Measurements from ENCODE around the gene CTNNBL1. TPM values are rescaled to one million over a fixed set of nuclear protein-coding genes. Genes with fewer than 3 reads are reported as not detected.
"Not testable (repeated sequence)": the region's sequence is repeated elsewhere in the genome, so short reads cannot be mapped to it uniquely, and the experiment has no call there.

Gene CTNNBL1
- total and polyA plus RNA-seq, 7 donors = 26.7 to 44.0 (median 37.9) TPM

- Histone ChIP-seq H3K4me3 (no peak overlapping the region), H3K27me3 (ENCODE audit: insufficient read depth in 3 of 3, low read length in 2 of 3) (peaks cover 0 to 40% (median 1%) of the 10 kb centered on the region in 3 donors), H3K9me3 (no peaks in the 10 kb centered on the region), H3K27ac (no peak overlapping the region), H3K36me3 (ENCODE audit: insufficient read depth in 1 of 2, low read depth in 1 of 2) (no peaks in the 10 kb centered on the region), H3K4me1 (no peaks in the 10 kb centered on the region)
- DNase-seq = no peak
- ATAC-seq = no peak
- intact Hi-C loops (cut with DNase I) = no loop called here
- TF ChIP-seq, protein P1, sequence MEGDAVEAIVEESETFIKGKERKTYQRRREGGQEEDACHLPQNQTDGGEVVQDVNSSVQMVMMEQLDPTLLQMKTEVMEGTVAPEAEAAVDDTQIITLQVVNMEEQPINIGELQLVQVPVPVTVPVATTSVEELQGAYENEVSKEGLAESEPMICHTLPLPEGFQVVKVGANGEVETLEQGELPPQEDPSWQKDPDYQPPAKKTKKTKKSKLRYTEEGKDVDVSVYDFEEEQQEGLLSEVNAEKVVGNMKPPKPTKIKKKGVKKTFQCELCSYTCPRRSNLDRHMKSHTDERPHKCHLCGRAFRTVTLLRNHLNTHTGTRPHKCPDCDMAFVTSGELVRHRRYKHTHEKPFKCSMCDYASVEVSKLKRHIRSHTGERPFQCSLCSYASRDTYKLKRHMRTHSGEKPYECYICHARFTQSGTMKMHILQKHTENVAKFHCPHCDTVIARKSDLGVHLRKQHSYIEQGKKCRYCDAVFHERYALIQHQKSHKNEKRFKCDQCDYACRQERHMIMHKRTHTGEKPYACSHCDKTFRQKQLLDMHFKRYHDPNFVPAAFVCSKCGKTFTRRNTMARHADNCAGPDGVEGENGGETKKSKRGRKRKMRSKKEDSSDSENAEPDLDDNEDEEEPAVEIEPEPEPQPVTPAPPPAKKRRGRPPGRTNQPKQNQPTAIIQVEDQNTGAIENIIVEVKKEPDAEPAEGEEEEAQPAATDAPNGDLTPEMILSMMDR (IDR thresholded peaks at IDR 0.05) = no peak
- 57 to 62% (median 59%) methylated on average over 10 of the region's 10 CpGs for WGBS, 3 donors
Measured at GRCh38 chr20:37681384-37682112, 12.3 kb upstream of the CTNNBL1 start.

DNA sequence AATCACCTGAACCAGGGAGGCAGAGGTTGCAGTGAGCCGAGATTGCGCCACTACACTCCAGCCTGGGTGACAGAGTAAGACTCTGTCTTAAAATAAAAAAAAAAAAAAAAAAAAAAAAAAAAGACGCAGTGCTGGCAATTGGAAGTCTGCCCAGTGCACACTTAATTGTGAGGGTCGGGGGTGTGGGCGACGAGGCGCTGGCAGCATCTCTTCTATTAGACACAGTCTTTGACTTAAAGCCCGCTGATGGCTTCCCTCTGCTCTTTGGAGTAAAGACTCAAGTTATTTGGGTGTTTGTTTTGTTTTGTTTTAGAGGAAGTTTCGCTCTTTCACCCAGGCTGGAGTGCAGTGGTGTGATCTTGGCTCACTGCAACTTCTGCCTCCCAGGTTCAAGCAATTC, 10.7 kb upstream of the CTNNBL1 start:
- WGBS, 3 donors = 44 to 58% (median 55%) methylated on average over 8 to 9 of the region's 9 CpGs
- intact Hi-C loops (cut with DNase I); DNase-seq; H3K36me3 ChIP-seq (ENCODE audit: insufficient read depth in 1 of 2, low read depth in 1 of 2); H3K9me3 ChIP-seq; ATAC-seq; H3K27ac ChIP-seq; H3K4me3 ChIP-seq; H3K4me1 ChIP-seq: not testable (repeated sequence)
- H3K27me3 ChIP-seq (ENCODE audit: insufficient read depth in 3 of 3, low read length in 2 of 3) = peaks cover 0 to 41% (median 1%) of the 10 kb centered on the region in 3 donors

DNA sequence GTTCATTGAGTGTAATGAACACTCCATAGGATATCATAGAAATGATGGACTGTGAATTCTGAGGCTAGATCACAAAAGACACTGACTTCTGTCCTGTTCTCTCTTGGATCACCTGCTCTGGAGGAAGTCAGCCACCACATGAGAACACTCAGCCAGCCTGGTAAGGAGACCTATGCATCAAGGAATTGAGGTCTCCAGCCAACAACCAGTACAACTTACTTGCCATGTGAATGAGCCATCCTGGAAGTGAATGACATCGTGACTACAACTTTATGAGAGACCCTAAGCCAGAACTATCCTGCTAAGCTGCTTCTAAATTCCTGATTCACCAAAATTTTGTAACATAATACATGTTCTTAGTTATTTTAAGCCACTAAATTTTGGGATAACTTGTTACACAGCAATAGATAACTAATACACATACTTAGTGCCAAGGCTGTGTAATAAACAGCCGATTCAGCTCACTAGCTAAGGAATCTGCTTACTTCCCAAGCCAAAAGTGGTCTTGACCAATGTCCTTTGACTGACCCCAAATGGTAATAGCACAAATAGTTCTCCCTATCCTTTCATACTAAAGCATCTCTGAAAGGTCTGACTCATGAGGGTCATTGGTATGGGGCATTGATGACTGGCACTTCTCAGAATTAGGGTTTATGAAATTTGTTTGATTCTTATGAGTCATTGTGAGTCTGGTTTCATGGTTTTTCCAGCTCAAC, 6.9 kb upstream of the CTNNBL1 start:
- no peak overlapping the region for H3K4me3 ChIP-seq
- H3K27ac ChIP-seq = no peak overlapping the region
- H3K9me3 ChIP-seq = no peaks in the 10 kb centered on the region
- intact Hi-C loops (cut with DNase I) = no loop called here
- TF ChIP-seq, protein P1 (IDR thresholded peaks at IDR 0.05) = no peak
- ATAC-seq (no peak), DNase-seq (no peak)
- no peaks in the 10 kb centered on the region for H3K36me3 ChIP-seq (ENCODE audit: insufficient read depth in 1 of 2, low read depth in 1 of 2)
- 77 to 92% (median 84%) methylated on average over 2 of the region's 2 CpGs for WGBS, 3 donors
- H3K27me3 ChIP-seq (ENCODE audit: insufficient read depth in 3 of 3, low read length in 2 of 3) = peaks cover 0 to 31% (median 0%) of the 10 kb centered on the region in 3 donors
- H3K4me1 ChIP-seq = no peaks in the 10 kb centered on the region

GRCh38 chr20:37687478-37687805, 6.4 kb upstream of the CTNNBL1 start:
- intact Hi-C loops (cut with DNase I) = no loop called here
- Histone ChIP-seq H3K36me3 (ENCODE audit: insufficient read depth in 1 of 2, low read depth in 1 of 2) (no peaks in the 10 kb centered on the region), H3K27me3 (ENCODE audit: insufficient read depth in 3 of 3, low read length in 2 of 3) (peaks cover 0 to 26% (median 0%) of the 10 kb centered on the region in 3 donors), H3K4me1 (no peaks in the 10 kb centered on the region), H3K27ac (no peak overlapping the region), H3K4me3 (no peak overlapping the region), H3K9me3 (no peaks in the 10 kb centered on the region)
- no peak for DNase-seq
- 64 to 76% (median 68%) methylated on average over 3 of the region's 3 CpGs for WGBS, 3 donors
- ATAC-seq = no peak
- TF ChIP-seq, protein P1 (IDR thresholded peaks at IDR 0.05) = no peak

DNA sequence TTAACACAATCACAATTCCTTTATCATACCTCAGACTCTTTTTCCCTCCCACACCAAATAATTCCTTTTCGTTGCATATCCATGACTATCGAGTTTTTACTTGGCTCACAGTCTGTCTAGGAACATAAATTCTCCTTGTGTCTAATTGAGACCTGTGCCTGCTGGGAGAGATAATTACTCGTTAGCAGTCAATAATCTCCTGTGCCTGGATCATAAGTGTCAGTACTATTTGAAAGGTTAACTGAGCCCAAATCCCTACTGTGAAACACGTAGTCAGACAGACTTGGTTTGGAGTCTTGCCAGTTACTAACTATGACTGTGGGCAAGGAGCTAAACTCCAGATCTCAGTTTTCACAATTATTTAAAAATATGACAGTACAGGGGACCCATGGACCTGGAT, 5.7 kb upstream of the CTNNBL1 start:
- intact Hi-C loops (cut with DNase I) = no loop called here
- Histone ChIP-seq H3K4me1 (no peaks in the 10 kb centered on the region), H3K4me3 (no peak overlapping the region), H3K27ac (no peak overlapping the region), H3K36me3 (ENCODE audit: insufficient read depth in 1 of 2, low read depth in 1 of 2) (no peaks in the 10 kb centered on the region), H3K9me3 (no peaks in the 10 kb centered on the region), H3K27me3 (ENCODE audit: insufficient read depth in 3 of 3, low read length in 2 of 3) (peaks cover 0 to 20% (median 0%) of the 10 kb centered on the region in 3 donors)
- 47 to 54% (median 49%) methylated on average over 4 of the region's 4 CpGs for WGBS, 3 donors
- TF ChIP-seq, protein P1 (IDR thresholded peaks at IDR 0.05) = no peak
- ATAC-seq (no peak), DNase-seq (no peak)
